ENCODE results near the gene PPAN.

PPAN gene

GRCh38 chr19:10143681-10144080, 37.5 kb downstream of the PPAN start:
- Histone ChIP-seq H3K27me3 (ENCODE audit: insufficient read depth, low read length) (no peaks in the 10 kb centered on the region), H3K4me3 (ENCODE audit: low read length) (no peak overlapping the region), H3K36me3 (ENCODE audit: insufficient read depth, low read length) (peaks cover 84% of the 10 kb centered on the region), H2AFZ (ENCODE audit: low read depth, low read length) (no peak overlapping the region), H3K9me3 (ENCODE audit: low read length) (no peaks in the 10 kb centered on the region), H3K4me1 (ENCODE audit: insufficient read depth, low read length) (no peaks in the 10 kb centered on the region)

- Histone ChIP-seq H2AFZ (ENCODE audit: low read depth, low read length) (no peak overlapping the region), H3K36me3 (ENCODE audit: insufficient read depth, low read length) (peaks cover 82% of the 10 kb centered on the region), H3K27me3 (ENCODE audit: insufficient read depth, low read length) (no peaks in the 10 kb centered on the region), H3K4me3 (ENCODE audit: low read length) (no peak overlapping the region), H3K9me3 (ENCODE audit: low read length) (no peaks in the 10 kb centered on the region), H3K4me1 (ENCODE audit: insufficient read depth, low read length) (no peaks in the 10 kb centered on the region)
Measured at GRCh38 chr19:10144361-10144760, 38.2 kb downstream of the PPAN start.

- Histone ChIP-seq H3K4me3 (ENCODE audit: low read length) (no peak overlapping the region), H3K9me3 (ENCODE audit: low read length) (no peaks in the 10 kb centered on the region), H3K27me3 (ENCODE audit: insufficient read depth, low read length) (no peaks in the 10 kb centered on the region), H3K36me3 (ENCODE audit: insufficient read depth, low read length) (peaks cover 82% of the 10 kb centered on the region), H2AFZ (ENCODE audit: low read depth, low read length) (no peak overlapping the region), H3K4me1 (ENCODE audit: insufficient read depth, low read length) (no peaks in the 10 kb centered on the region)
Measured at GRCh38 chr19:10145031-10145430, 38.9 kb downstream of the PPAN start.

GRCh38 chr19:10146142-10146541, 40.0 kb downstream of the PPAN start:
- no peak overlapping the region for H3K4me3 ChIP-seq (ENCODE audit: low read length)
- H3K27me3 ChIP-seq (ENCODE audit: insufficient read depth, low read length) = no peaks in the 10 kb centered on the region
- no peaks in the 10 kb centered on the region for H3K4me1 ChIP-seq (ENCODE audit: insufficient read depth, low read length)
- H3K36me3 ChIP-seq (ENCODE audit: insufficient read depth, low read length) = peaks cover 84% of the 10 kb centered on the region
- no peaks in the 10 kb centered on the region for H3K9me3 ChIP-seq (ENCODE audit: low read length)
- no peak overlapping the region for H2AFZ ChIP-seq (ENCODE audit: low read depth, low read length)

- H3K36me3 ChIP-seq (ENCODE audit: insufficient read depth, low read length) = peaks cover 81% of the 10 kb centered on the region
Measured at GRCh38 chr19:10149427-10149826, 43.3 kb downstream of the PPAN start.

GRCh38 chr19:10151521-10151920, 45.4 kb downstream of the PPAN start:
- Histone ChIP-seq H2AFZ (ENCODE audit: low read depth, low read length) (no peak overlapping the region), H3K9me3 (ENCODE audit: low read length) (no peaks in the 10 kb centered on the region), H3K27me3 (ENCODE audit: insufficient read depth, low read length) (no peaks in the 10 kb centered on the region), H3K4me1 (ENCODE audit: insufficient read depth, low read length) (no peaks in the 10 kb centered on the region), H3K4me3 (ENCODE audit: low read length) (no peak overlapping the region), H3K36me3 (ENCODE audit: insufficient read depth, low read length) (peaks cover 82% of the 10 kb centered on the region)

More at GRCh38 chr19:10149427-10149826, 43.3 kb downstream of the PPAN start:
- Histone ChIP-seq H3K4me1 (ENCODE audit: insufficient read depth, low read length) (no peaks in the 10 kb centered on the region), H3K4me3 (ENCODE audit: low read length) (no peak overlapping the region), H3K9me3 (ENCODE audit: low read length) (no peaks in the 10 kb centered on the region), H2AFZ (ENCODE audit: low read depth, low read length) (no peak overlapping the region), H3K27me3 (ENCODE audit: insufficient read depth, low read length) (no peaks in the 10 kb centered on the region)

- H3K27me3 ChIP-seq (ENCODE audit: insufficient read depth, low read length) = no peaks in the 10 kb centered on the region
- no peaks in the 10 kb centered on the region for H3K9me3 ChIP-seq (ENCODE audit: low read length)
- no peaks in the 10 kb centered on the region for H3K4me1 ChIP-seq (ENCODE audit: insufficient read depth, low read length)
- H3K4me3 ChIP-seq (ENCODE audit: low read length) = no peak overlapping the region
- peaks cover 83% of the 10 kb centered on the region for H3K36me3 ChIP-seq (ENCODE audit: insufficient read depth, low read length)
- no peak overlapping the region for H2AFZ ChIP-seq (ENCODE audit: low read depth, low read length)
Measured at GRCh38 chr19:10152100-10152499, 45.9 kb downstream of the PPAN start.

- no peaks in the 10 kb centered on the region for H3K27me3 ChIP-seq (ENCODE audit: insufficient read depth, low read length)
- no peaks in the 10 kb centered on the region for H3K4me1 ChIP-seq (ENCODE audit: insufficient read depth, low read length)
- peaks cover 93% of the 10 kb centered on the region for H3K36me3 ChIP-seq (ENCODE audit: insufficient read depth, low read length)
- H3K9me3 ChIP-seq (ENCODE audit: low read length) = no peaks in the 10 kb centered on the region
- no peak overlapping the region for H2AFZ ChIP-seq (ENCODE audit: low read depth, low read length)
- no peak overlapping the region for H3K4me3 ChIP-seq (ENCODE audit: low read length)
Measured at GRCh38 chr19:10155839-10156238, 49.7 kb downstream of the PPAN start.

GRCh38 chr19:10158071-10158470, 51.9 kb downstream of the PPAN start:
- no peak overlapping the region for H3K4me3 ChIP-seq (ENCODE audit: low read length)
- H3K9me3 ChIP-seq (ENCODE audit: low read length) = no peaks in the 10 kb centered on the region
- no peaks in the 10 kb centered on the region for H3K27me3 ChIP-seq (ENCODE audit: insufficient read depth, low read length)
- no peak overlapping the region for H2AFZ ChIP-seq (ENCODE audit: low read depth, low read length)
- no peaks in the 10 kb centered on the region for H3K4me1 ChIP-seq (ENCODE audit: insufficient read depth, low read length)
- H3K36me3 ChIP-seq (ENCODE audit: insufficient read depth, low read length) = peaks cover 92% of the 10 kb centered on the region

GRCh38 chr19:10158485-10158884, 52.3 kb downstream of the PPAN start:
- Histone ChIP-seq H3K4me3 (ENCODE audit: low read length) (no peak overlapping the region), H3K36me3 (ENCODE audit: insufficient read depth, low read length) (peaks cover 96% of the 10 kb centered on the region), H2AFZ (ENCODE audit: low read depth, low read length) (no peak overlapping the region)

GRCh38 chr19:10159610-10160009, 53.4 kb downstream of the PPAN start:
- Histone ChIP-seq H3K27me3 (ENCODE audit: insufficient read depth, low read length) (no peaks in the 10 kb centered on the region), H2AFZ (ENCODE audit: low read depth, low read length) (no peak overlapping the region), H3K9me3 (ENCODE audit: low read length) (no peaks in the 10 kb centered on the region), H3K36me3 (ENCODE audit: insufficient read depth, low read length) (peaks cover 93% of the 10 kb centered on the region), H3K4me3 (ENCODE audit: low read length) (no peak overlapping the region), H3K4me1 (ENCODE audit: insufficient read depth, low read length) (no peaks in the 10 kb centered on the region)

More at GRCh38 chr19:10158485-10158884, 52.3 kb downstream of the PPAN start:
- no peaks in the 10 kb centered on the region for H3K27me3 ChIP-seq (ENCODE audit: insufficient read depth, low read length)
- H3K9me3 ChIP-seq (ENCODE audit: low read length) = no peaks in the 10 kb centered on the region
- no peaks in the 10 kb centered on the region for H3K4me1 ChIP-seq (ENCODE audit: insufficient read depth, low read length)
